GM18868 (cell line): ENCODE measurements around the gene S100A2.
A peak's percentile ranks its signal among the peaks of the same experiment; 100 is the strongest.

ENCODE experiments used
- ATAC-seq: cut with Tn5 transposase; IDR thresholded peaks from one replicate; pipeline ENCODE4 v1.9.1; 2021; ENCODE audit warnings: mild to moderate bottlenecking, moderate library complexity; ENCODE audit not compliant: unreplicated experiment

S100A2 gene

GRCh38 chr1:153565529-153566374, at the start of gene S100A2:
TSS of gene S100A2 (minus strand) at chr1:153565844. CDS start at chr1:153563877, 1,967 bp downstream.
- peak; percentile 69 for ATAC-seq

- no peak for ATAC-seq
Observed at GRCh38 chr1:153615406-153615805, 49.8 kb upstream of the S100A2 start.

- no peak for ATAC-seq
Observed at GRCh38 chr1:153614906-153615305, 49.3 kb upstream of the S100A2 start.

- no peak for ATAC-seq
Observed at GRCh38 chr1:153614189-153614900, 48.7 kb upstream of the S100A2 start.

GRCh38 chr1:153613406-153613805, 47.8 kb upstream of the S100A2 start:
- no peak for ATAC-seq

GRCh38 chr1:153612755-153613331, 47.2 kb upstream of the S100A2 start, which contains the start of gene S100A16:
TSS of gene S100A16 (minus strand) at chr1:153613137. CDS start at chr1:153608151, 4,986 bp downstream.
- ATAC-seq: no peak

GRCh38 chr1:153612111-153612754, 46.6 kb upstream of the S100A2 start:
- ATAC-seq: no peak

- ATAC-seq: no peak
Observed at GRCh38 chr1:153611356-153611755, 45.7 kb upstream of the S100A2 start.

- no peak for ATAC-seq
Observed at GRCh38 chr1:153610811-153611301, 45.2 kb upstream of the S100A2 start.

GRCh38 chr1:153610334-153610733, 44.7 kb upstream of the S100A2 start:
- ATAC-seq: no peak

GRCh38 chr1:153609585-153609907, 43.9 kb upstream of the S100A2 start:
- ATAC-seq: no peak

GRCh38 chr1:153608742-153609584, 43.3 kb upstream of the S100A2 start:
- ATAC-seq: no peak

GRCh38 chr1:153608089-153608682, 42.5 kb upstream of the S100A2 start:
- no peak for ATAC-seq

- no peak for ATAC-seq
Observed at GRCh38 chr1:153607381-153607780, 41.7 kb upstream of the S100A2 start.

- no peak for ATAC-seq
Observed at GRCh38 chr1:153606194-153606593, 40.5 kb upstream of the S100A2 start.

GRCh38 chr1:153602749-153603148, 37.1 kb upstream of the S100A2 start:
- no peak for ATAC-seq

- ATAC-seq: no peak
Observed at GRCh38 chr1:153599847-153600246, 34.2 kb upstream of the S100A2 start.

GRCh38 chr1:153598309-153599172, 32.9 kb upstream of the S100A2 start:
- ATAC-seq: peak; percentile 95

GRCh38 chr1:153597206-153597605, 31.6 kb upstream of the S100A2 start:
- no peak for ATAC-seq
